Calu3 (cell line): ENCODE measurements around the gene FRMD6. TPM values are rescaled to one million over a fixed set of nuclear protein-coding genes. Genes with fewer than 3 reads are reported as not detected.

Source experiments
- BruUV-seq: library from RNA; stranded (reverse); fragments of 400-500 nt; replicated peaks from 2 replicates; lab custom pipeline; 2021; lab: Mats Ljungman, UMichigan
- CTCF ChIA-PET: fragments of 300-600 bp; sonication (Branson Sonifier 250); formaldehyde crosslinking; loops from one replicate; lab custom pipeline; 2022; ENCODE audit warnings: antibody characterized with exemption; lab: Charles Lee
- DNase-seq: peaks from one replicate; pipeline ENCODE4 v3.0.0; 2022
- H3K27ac Mint-ChIP-seq: one replicate; pipeline ENCODE4 v1.8.0; 2022; ENCODE audit warnings: mixed read lengths; ENCODE audit not compliant: unreplicated experiment
- H3K27me3 Mint-ChIP-seq: one replicate; pipeline ENCODE4 v1.8.0; 2022; ENCODE audit warnings: mixed read lengths; ENCODE audit not compliant: unreplicated experiment
- H3K36me3 Mint-ChIP-seq: one replicate; pipeline ENCODE4 v1.8.0; 2022; ENCODE audit warnings: mild to moderate bottlenecking, moderate library complexity, mixed read lengths; ENCODE audit not compliant: insufficient read depth, unreplicated experiment
- H3K4me1 Mint-ChIP-seq: one replicate; pipeline ENCODE4 v1.8.0; 2022; ENCODE audit warnings: mild to moderate bottlenecking, low read depth, mixed read lengths; ENCODE audit not compliant: unreplicated experiment
- H3K4me3 Mint-ChIP-seq: one replicate; pipeline ENCODE4 v1.8.0; 2022; ENCODE audit warnings: mild to moderate bottlenecking, low read depth, moderate library complexity, mixed read lengths; ENCODE audit not compliant: unreplicated experiment
- H3K9me3 Mint-ChIP-seq: one replicate; pipeline ENCODE4 v1.8.0; 2022; ENCODE audit warnings: low read depth, mixed read lengths; ENCODE audit not compliant: unreplicated experiment
- CTCF ChIP-seq: fragments of 200-600 bp; IDR thresholded peaks from one replicate; pipeline ENCODE4 v1.8.0; 2022; ENCODE audit warnings: antibody characterized with exemption; ENCODE audit not compliant: unreplicated experiment
- intact Hi-C: fragments of 100-400 bp; cut with micrococcal nuclease; formaldehyde crosslinking; loops from one replicate; pipeline ENCODE4 v1.10.0; 2022; ENCODE audit not compliant: unreplicated experiment
- total RNA-seq: library from RNA; stranded (reverse); gene quantifications from 2 replicates; pipeline ENCODE4 v1.2.3, GENCODE V29; 2022

FRMD6 gene
- total RNA-seq, 1 experiment from 2014 or later: 33.3 TPM

- Mint-ChIP-seq H3K4me3 (peak overlapping the region; percentile 80), H3K27ac (peak overlapping the region; percentile 58), H3K27me3 (no peaks in the 10 kb centered on the region), H3K36me3 (peaks cover 36% of the 10 kb centered on the region), H3K4me1 (peaks cover 16% of the 10 kb centered on the region), H3K9me3 (no peaks in the 10 kb centered on the region)
- CTCF ChIA-PET: interaction anchor here (0.6 to 2.6 kb wide), 7 partner anchors 14 to 946 kb away, joined by 3 to 17 read pairs (median 3); no protein-coding TSS in a partner anchor
- TF ChIP-seq CTCF: no peak
- intact Hi-C loops: loop anchor here (1.0 to 10.0 kb wide), 5 partner anchors 118 to 691 kb away; no protein-coding TSS in a partner anchor
- DNase-seq: peak; percentile 14
- no TSS peak for BruUV-seq
Measured at GRCh38 chr14:51653079-51653774, 1.5 kb downstream of the FRMD6 start.

- no peak for TF ChIP-seq CTCF
- intact Hi-C loops: loop anchor here (1.0 to 10.0 kb wide), 5 partner anchors 119 to 692 kb away; no protein-coding TSS in a partner anchor
- Mint-ChIP-seq H3K4me1 (peaks cover 9% of the 10 kb centered on the region), H3K4me3 (peak overlapping the region; percentile 80), H3K27me3 (no peaks in the 10 kb centered on the region), H3K9me3 (no peaks in the 10 kb centered on the region), H3K27ac (no peak overlapping the region), H3K36me3 (peaks cover 36% of the 10 kb centered on the region)
- TSS peak; percentile 63 for BruUV-seq
- CTCF ChIA-PET: interaction anchor here (0.7 to 2.6 kb wide), 4 partner anchors 13 to 1176 kb away, joined by 3 to 17 read pairs (median 3); no protein-coding TSS in a partner anchor
- DNase-seq: no peak
Measured at GRCh38 chr14:51653775-51654532, 2.2 kb downstream of the FRMD6 start.

- BruUV-seq: no TSS peak
- TF ChIP-seq CTCF: no peak
- Mint-ChIP-seq H3K36me3 (peaks cover 36% of the 10 kb centered on the region), H3K27ac (no peak overlapping the region), H3K27me3 (no peaks in the 10 kb centered on the region), H3K4me1 (peaks cover 9% of the 10 kb centered on the region), H3K9me3 (no peaks in the 10 kb centered on the region), H3K4me3 (no peak overlapping the region)
- intact Hi-C loops: loop anchor here (5.0 to 10.0 kb wide), 3 partner anchors 120 to 692 kb away; no protein-coding TSS in a partner anchor
- CTCF ChIA-PET: interaction anchor here (0.7 kb wide), 1 partner anchor 1177 kb away, joined by 3 read pairs; no protein-coding TSS in a partner anchor
- no peak for DNase-seq
Measured at GRCh38 chr14:51654533-51654845, 2.8 kb downstream of the FRMD6 start.

- BruUV-seq: no TSS peak
- Mint-ChIP-seq H3K36me3 (peaks cover 7% of the 10 kb centered on the region), H3K27ac (no peak overlapping the region), H3K4me1 (peaks cover 18% of the 10 kb centered on the region), H3K4me3 (no peak overlapping the region), H3K9me3 (no peaks in the 10 kb centered on the region), H3K27me3 (no peaks in the 10 kb centered on the region)
- CTCF ChIA-PET: no interaction called here
- DNase-seq: no peak
- TF ChIP-seq CTCF: no peak
- intact Hi-C loops: loop anchor here (10.0 kb wide), 1 partner anchor 123 kb away; no protein-coding TSS in a partner anchor
Measured at GRCh38 chr14:51657762-51658161, 6.1 kb downstream of the FRMD6 start.
